ENCODE results near the gene TMTC4.

- TF ChIP-seq EP300 (IDR thresholded peaks at IDR 0.05) (no peak), CTCF (IDR thresholded peaks at IDR 0.05) (no peak), POLR2A (IDR thresholded peaks at IDR 0.05) (no peak)
Observed at GRCh38 chr13:100648354-100648753, 26.2 kb downstream of the TMTC4 start.

Measured in tibial nerve (tissue), 4 donors.